Stomach (tissue), 9 donors: ENCODE results near the gene TNF. TPM values are rescaled to one million over a fixed set of nuclear protein-coding genes. Genes with fewer than 3 reads are reported as not detected.

Experiments
- DNase-seq, 2 donors: peaks; one replicate each; pipeline versions ENCODE4 v3.0.0 to v3.0.0-alpha.2; 2013 to 2019
- H3K27ac ChIP-seq, 5 donors: fragments of 200-600 bp in 4 of 5; sonication (generic) in 4 of 5; one replicate each; pipeline ENCODE4 v1.5.1; 2013 to 2019; ENCODE audit warnings: mild to moderate bottlenecking in 1 of 5, moderate library complexity in 1 of 5
- H3K27me3 ChIP-seq, 3 donors: fragments of 200-600 bp; sonication (generic); one replicate each; pipeline ENCODE4 v1.5.1; 2017 to 2019; ENCODE audit warnings: mixed run types in 1 of 3
- H3K36me3 ChIP-seq, 4 donors: fragments of 200-600 bp; sonication (generic); 1 replicate in 3 of 4; 2 replicates in 1 of 4; pipeline ENCODE4 v1.5.1; 2016 to 2019
- H3K4me1 ChIP-seq, 4 donors: fragments of 200-600 bp; sonication (generic); one replicate each; pipeline ENCODE4 v1.5.1; 2016 to 2019
- H3K4me3 ChIP-seq, 4 donors: fragments of 200-600 bp; sonication (generic) in 3 of 4; one replicate each; pipeline ENCODE4 v1.5.1; 2016 to 2019; ENCODE audit warnings: mild to moderate bottlenecking in 1 of 4
- H3K9me3 ChIP-seq, 4 donors: fragments of 200-600 bp; sonication (generic); one replicate each; pipeline ENCODE4 v1.5.1; 2016 to 2019
- EP300 ChIP-seq: sonication (generic); formaldehyde crosslinking; IDR thresholded peaks from one replicate; pipeline ENCODE4 v1.6.1; 2017; ENCODE audit warnings: antibody characterized with exemption
- POLR2A ChIP-seq, 4 donors: fragments of 450-650 bp; IDR thresholded peaks; one replicate each; pipeline ENCODE4 v1.6.1; 2016; ENCODE audit warnings: antibody characterized with exemption in 4 of 4, control low read depth in 2 of 4, mild to moderate bottlenecking in 1 of 4, moderate library complexity in 1 of 4
- POLR2AphosphoS5 ChIP-seq, 3 donors: sonication (generic); formaldehyde crosslinking; IDR thresholded peaks; one replicate each; pipeline ENCODE4 v1.6.1; 2016; ENCODE audit warnings: antibody characterized with exemption in 3 of 3
- WGBS, 5 donors: extraction: QIAGEN DNeasy Blood & Tissue Kit in 3 of 5; methylation state at CpG; one replicate each; pipeline versions ENCODE4 v1.1.5 to v1.1.7; 2013 to 2018; 5-methylcytosine and 5-hydroxymethylcytosine counted together
- intact Hi-C: fragments of 100-400 bp; cut with DNase I; formaldehyde crosslinking; loops from one replicate; pipeline ENCODE4 v1.15.1; 2023; ENCODE audit warnings: low total_unique reads
- polyA plus RNA-seq, 3 donors: library from polyadenylated mRNA; stranded (reverse); fragments of 200-250 nt; gene quantifications; one replicate each; pipeline ENCODE4 v1.2.3, GENCODE V29; 2013
- total RNA-seq, 5 donors: library from RNA; depleted of rRNA; stranded (reverse); fragments of >200 nt; gene quantifications; one replicate each; pipeline versions ENCODE4 v1.1.0 to v1.2.3, GENCODE V29; 2014 to 2016
- TF ChIP-seq, protein P1 (sequence below), 7 experiments: fragments of 450-650 bp in 4 of 7; fragments of 200-600 bp in 3 of 7; sonication (generic) in 3 of 7; IDR thresholded peaks; one replicate each; pipeline ENCODE4 v1.5.1; 2016 to 2019; ENCODE audit warnings: antibody characterized with exemption in 7 of 7, control low read depth in 2 of 7, mild to moderate bottlenecking in 1 of 7
- donor health status: healthy with polysubstance abuse.
- donor health status: Bipolar disorder and iron deficiency.
- donor health status: healthy.

TNF gene
- total and polyA plus RNA-seq, 8 donors = 0.28 to 0.58 (median 0.31) TPM; not detected in 5

DNA sequence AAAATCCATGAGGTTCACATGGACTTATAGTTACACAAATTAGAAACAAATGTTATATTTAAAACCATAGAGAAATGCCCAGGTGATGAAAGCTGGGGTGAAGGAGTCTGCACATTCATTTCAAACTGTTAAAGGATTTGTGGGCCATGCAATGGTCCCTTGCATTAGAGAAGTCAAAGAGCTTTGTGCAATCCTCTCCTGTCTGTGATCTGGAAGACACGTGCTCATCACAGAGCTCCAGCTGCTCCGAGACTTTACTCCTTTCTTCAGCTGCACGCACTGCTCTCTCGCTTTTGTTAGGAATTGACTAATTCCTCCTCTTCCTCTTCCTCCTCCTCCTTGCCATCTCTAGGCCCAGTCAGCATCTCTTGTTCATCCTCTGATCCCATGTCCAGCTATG lies 35.6 kb downstream of the TNF start:
- H3K27ac ChIP-seq = no peak overlapping the region
- no peaks in the 10 kb centered on the region for H3K9me3 ChIP-seq
- no peak overlapping the region for H3K4me3 ChIP-seq
- TF ChIP-seq POLR2AphosphoS5 (IDR thresholded peaks at IDR 0.05) (no peak), POLR2A (IDR thresholded peaks at IDR 0.05) (no peak), EP300 (no peak)
- TF ChIP-seq, protein P1, sequence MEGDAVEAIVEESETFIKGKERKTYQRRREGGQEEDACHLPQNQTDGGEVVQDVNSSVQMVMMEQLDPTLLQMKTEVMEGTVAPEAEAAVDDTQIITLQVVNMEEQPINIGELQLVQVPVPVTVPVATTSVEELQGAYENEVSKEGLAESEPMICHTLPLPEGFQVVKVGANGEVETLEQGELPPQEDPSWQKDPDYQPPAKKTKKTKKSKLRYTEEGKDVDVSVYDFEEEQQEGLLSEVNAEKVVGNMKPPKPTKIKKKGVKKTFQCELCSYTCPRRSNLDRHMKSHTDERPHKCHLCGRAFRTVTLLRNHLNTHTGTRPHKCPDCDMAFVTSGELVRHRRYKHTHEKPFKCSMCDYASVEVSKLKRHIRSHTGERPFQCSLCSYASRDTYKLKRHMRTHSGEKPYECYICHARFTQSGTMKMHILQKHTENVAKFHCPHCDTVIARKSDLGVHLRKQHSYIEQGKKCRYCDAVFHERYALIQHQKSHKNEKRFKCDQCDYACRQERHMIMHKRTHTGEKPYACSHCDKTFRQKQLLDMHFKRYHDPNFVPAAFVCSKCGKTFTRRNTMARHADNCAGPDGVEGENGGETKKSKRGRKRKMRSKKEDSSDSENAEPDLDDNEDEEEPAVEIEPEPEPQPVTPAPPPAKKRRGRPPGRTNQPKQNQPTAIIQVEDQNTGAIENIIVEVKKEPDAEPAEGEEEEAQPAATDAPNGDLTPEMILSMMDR (IDR thresholded peaks at IDR 0.05) = no peak
- 77 to 94% (median 86%) methylated on average over 4 of the region's 4 CpGs for whole genome bisulfite sequencing, 5 donors
- no peaks in the 10 kb centered on the region for H3K27me3 ChIP-seq
- H3K36me3 ChIP-seq = no peaks in the 10 kb centered on the region
- intact Hi-C loops = no loop called here
- no peaks in the 10 kb centered on the region for H3K4me1 ChIP-seq
- DNase-seq = no peak

DNA sequence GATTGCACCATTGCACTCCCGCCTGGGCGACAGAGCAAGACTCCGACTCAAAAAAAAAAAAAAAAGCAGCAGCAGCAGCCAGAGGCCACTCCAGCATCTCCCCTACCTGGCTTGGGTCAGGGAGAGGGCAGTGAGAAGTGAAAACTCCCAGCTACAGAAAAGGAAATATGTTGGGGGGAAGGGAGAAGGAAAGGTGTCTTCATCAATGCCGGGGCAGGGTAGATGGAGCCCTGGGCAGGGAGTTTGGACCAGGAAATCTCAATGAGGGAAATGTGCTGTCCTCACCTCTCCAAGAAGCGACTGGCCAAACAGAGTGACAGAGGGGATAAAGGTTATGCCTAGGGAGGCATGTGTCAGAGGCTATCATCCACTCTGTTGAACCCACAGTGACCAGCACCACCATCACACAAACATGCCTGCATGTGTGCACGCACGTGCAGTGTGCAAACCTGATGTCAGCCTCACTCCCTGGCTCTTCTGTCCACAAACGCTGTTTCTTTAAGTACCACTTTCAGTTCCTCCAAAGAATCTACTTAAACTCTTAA lies 38.8 kb downstream of the TNF start:
- no peak overlapping the region for H3K4me3 ChIP-seq
- intact Hi-C loops = no loop called here
- no peaks in the 10 kb centered on the region for H3K27me3 ChIP-seq
- H3K36me3 ChIP-seq = no peaks in the 10 kb centered on the region
- peaks cover 0 to under 1% (median 0%) of the 10 kb centered on the region in 4 donors for H3K4me1 ChIP-seq
- 65 to 82% (median 77%) methylated on average over 7 to 8 of the region's 8 CpGs for WGBS, 5 donors
- TF ChIP-seq POLR2A (IDR thresholded peaks at IDR 0.05) (no peak), EP300 (no peak), POLR2AphosphoS5 (IDR thresholded peaks at IDR 0.05) (no peak)
- TF ChIP-seq, protein P1 (IDR thresholded peaks at IDR 0.05) = no peak
- H3K9me3 ChIP-seq = no peaks in the 10 kb centered on the region
- DNase-seq = no peak
- H3K27ac ChIP-seq = peak overlapping the region in 2 of 5 donors; percentile 43 to 67

GRCh38 chr6:31614684-31615578 lies 39.6 kb downstream of the TNF start, which contains the start of gene AIF1:
Gene AIF1 (plus strand): TSS chr6:31615234. CDS start chr6:31615330, 96 bp downstream.
- Histone ChIP-seq H3K4me1 (peaks cover 0 to 7% (median 0%) of the 10 kb centered on the region in 4 donors), H3K27ac (peak within 1 kb of the TSS in 4 of 5 donors; percentile 18 to 67 (median 36)), H3K9me3 (no peaks in the 10 kb centered on the region), H3K4me3 (peak within 1 kb of the TSS in 3 of 4 donors; percentile 3 to 31 (median 27)), H3K27me3 (no peaks in the 10 kb centered on the region), H3K36me3 (no peaks in the 10 kb centered on the region)
- TF ChIP-seq POLR2AphosphoS5 (IDR thresholded peaks at IDR 0.05) = no peak
- TF ChIP-seq, protein P1 (IDR thresholded peaks at IDR 0.05) = no peak
- TF ChIP-seq POLR2A (IDR thresholded peaks at IDR 0.05) = no peak
- no peak for TF ChIP-seq EP300
- intact Hi-C loops = no loop called here
- WGBS, 5 donors = 49 to 61% (median 58%) methylated on average over 6 of the region's 6 CpGs
- no peak for DNase-seq

GRCh38 chr6:31615748-31616147 lies 40.4 kb downstream of the TNF start:
- Histone ChIP-seq H3K9me3 (no peaks in the 10 kb centered on the region), H3K4me3 (peak overlapping the region in 3 of 4 donors; percentile 3 to 31 (median 27)), H3K27me3 (no peaks in the 10 kb centered on the region), H3K36me3 (no peaks in the 10 kb centered on the region), H3K4me1 (peaks cover 0 to 7% (median 0%) of the 10 kb centered on the region in 4 donors), H3K27ac (peak overlapping the region in 4 of 5 donors; percentile 18 to 67 (median 36))
- TF ChIP-seq POLR2AphosphoS5 (IDR thresholded peaks at IDR 0.05) = no peak
- no peak for TF ChIP-seq POLR2A (IDR thresholded peaks at IDR 0.05)
- no peak for TF ChIP-seq EP300
- TF ChIP-seq, protein P1 (IDR thresholded peaks at IDR 0.05) = no peak
- WGBS, 5 donors = 62 to 69% (median 67%) methylated on average over 7 of the region's 7 CpGs
- intact Hi-C loops = no loop called here
- peak in 1 of 2 donors; percentile 47 for DNase-seq
